HEK293T (cell line): ENCODE results near the gene RAD51B.

Experiments used
- ARNT ChIP-seq: fragments of 450-650 bp; IDR thresholded peaks from 2 replicates; pipeline ENCODE4 v1.6.1; 2017; ENCODE audit warnings: mild to moderate bottlenecking
- BHLHE40 ChIP-seq: fragments of 450-650 bp; IDR thresholded peaks from 2 replicates; pipeline ENCODE4 v1.6.1; 2016; ENCODE audit warnings: mild to moderate bottlenecking, moderate library complexity, borderline replicate concordance
- ELF4 ChIP-seq: fragments of 450-650 bp; IDR thresholded peaks from 2 replicates; pipeline ENCODE4 v1.6.1; 2017; ENCODE audit warnings: antibody characterized with exemption
- FOXA1 ChIP-seq: fragments of 450-650 bp; IDR thresholded peaks from 2 replicates; pipeline ENCODE4 v1.6.1; 2016; ENCODE audit warnings: mild to moderate bottlenecking
- FOXM1 ChIP-seq: fragments of 450-650 bp; IDR thresholded peaks from 2 replicates; pipeline ENCODE4 v1.6.1; 2017; ENCODE audit warnings: mild to moderate bottlenecking, borderline replicate concordance
- HDGF ChIP-seq: fragments of 450-650 bp; IDR thresholded peaks from 2 replicates; pipeline ENCODE4 v1.6.1; 2017; ENCODE audit warnings: antibody characterized with exemption, borderline replicate concordance
- L3MBTL2 ChIP-seq: fragments of 450-650 bp; conservative IDR thresholded peaks from 2 replicates; pipeline ENCODE4 v1.6.1; 2016; ENCODE audit warnings: mild to moderate bottlenecking
- LEF1 ChIP-seq: fragments of 450-650 bp; IDR thresholded peaks from 2 replicates; pipeline ENCODE4 v1.6.1; 2017; ENCODE audit warnings: mild to moderate bottlenecking, borderline replicate concordance
- NFRKB ChIP-seq: fragments of 450-650 bp; IDR thresholded peaks from 2 replicates; pipeline ENCODE4 v1.6.1; 2016; ENCODE audit warnings: mild to moderate bottlenecking, moderate library complexity
- SP1 ChIP-seq: fragments of 450-650 bp; IDR thresholded peaks from 2 replicates; pipeline ENCODE4 v1.6.1; 2017
- SUZ12 ChIP-seq: fragments of 450-650 bp; IDR thresholded peaks from 2 replicates; pipeline ENCODE4 v1.6.1; 2016; ENCODE audit warnings: mild to moderate bottlenecking
- TARDBP ChIP-seq: fragments of 450-650 bp; IDR thresholded peaks from 2 replicates; pipeline ENCODE4 v1.6.1; 2016
- ZNF384 ChIP-seq: fragments of 450-650 bp; IDR thresholded peaks from 2 replicates; pipeline ENCODE4 v1.6.1; 2016
- TF ChIP-seq, protein P1 (sequence below): fragments of 450-650 bp; IDR thresholded peaks from 2 replicates; pipeline ENCODE4 v1.6.1; 2016

DNA sequence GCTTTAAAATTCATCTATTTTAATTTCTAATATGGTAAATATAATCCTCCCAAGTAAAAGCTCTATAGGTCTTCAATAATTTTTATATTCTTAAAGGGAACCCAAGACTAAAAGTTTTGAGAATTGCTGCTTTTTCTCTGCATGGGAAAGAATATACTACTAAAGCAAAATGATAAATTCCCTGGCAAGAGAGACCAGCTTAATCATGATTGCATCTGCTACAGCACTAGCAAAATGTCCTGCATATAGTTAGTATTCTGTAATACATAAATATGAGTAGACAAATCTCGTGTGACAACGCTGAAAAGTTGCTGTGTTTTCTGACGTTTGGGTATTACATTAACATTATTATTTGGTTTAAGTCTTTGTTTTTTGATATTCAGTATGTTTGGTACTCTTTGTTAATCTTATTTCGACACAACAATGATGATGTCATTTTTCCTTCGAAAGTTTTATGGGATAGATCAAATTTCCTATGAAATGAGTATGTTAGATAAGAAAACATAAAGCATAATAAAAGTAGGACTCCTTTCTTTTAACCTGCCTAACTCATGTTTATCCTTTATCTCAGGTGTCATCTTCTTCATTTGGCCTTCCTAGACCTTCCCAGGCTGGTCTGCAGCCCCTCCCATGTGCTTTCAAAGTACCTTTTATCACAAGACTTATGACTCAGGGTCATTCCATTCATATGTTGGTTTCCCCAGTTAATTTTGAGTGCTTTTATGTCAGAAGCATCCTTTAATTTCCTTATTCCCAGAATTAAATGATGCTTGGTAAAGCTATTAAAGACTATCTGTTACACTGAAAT is 321.9 kb downstream of the RAD51B start:
- TF ChIP-seq SP1, result no peak
- TF ChIP-seq, protein P1, sequence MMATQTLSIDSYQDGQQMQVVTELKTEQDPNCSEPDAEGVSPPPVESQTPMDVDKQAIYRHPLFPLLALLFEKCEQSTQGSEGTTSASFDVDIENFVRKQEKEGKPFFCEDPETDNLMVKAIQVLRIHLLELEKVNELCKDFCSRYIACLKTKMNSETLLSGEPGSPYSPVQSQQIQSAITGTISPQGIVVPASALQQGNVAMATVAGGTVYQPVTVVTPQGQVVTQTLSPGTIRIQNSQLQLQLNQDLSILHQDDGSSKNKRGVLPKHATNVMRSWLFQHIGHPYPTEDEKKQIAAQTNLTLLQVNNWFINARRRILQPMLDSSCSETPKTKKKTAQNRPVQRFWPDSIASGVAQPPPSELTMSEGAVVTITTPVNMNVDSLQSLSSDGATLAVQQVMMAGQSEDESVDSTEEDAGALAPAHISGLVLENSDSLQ, result no peak
- TF ChIP-seq FOXM1, result no peak
- TF ChIP-seq TARDBP, result no peak
- TF ChIP-seq SUZ12, result no peak
- TF ChIP-seq BHLHE40, result no peak
- TF ChIP-seq ARNT, result no peak
- no peak for TF ChIP-seq L3MBTL2
- TF ChIP-seq HDGF, result no peak
- no peak for TF ChIP-seq ZNF384
- TF ChIP-seq FOXA1, result no peak
- TF ChIP-seq NFRKB, result no peak
- no peak for TF ChIP-seq ELF4
- no peak for TF ChIP-seq LEF1
